Stimulated activated CD8-positive, alpha-beta memory T cell treated with anti-CD3 and anti-CD28 coated beads, Interleukin-15, amount 100 ng/mL, for 4 hours (primary cell): ENCODE measurements around the gene POLL.

Experiments used
- DNase-seq, 2 donors: peaks; one replicate each; pipeline ENCODE4 v3.0.0-alpha.2; 2020; ENCODE audit warnings: low read depth in 2 of 2

POLL gene

DNA sequence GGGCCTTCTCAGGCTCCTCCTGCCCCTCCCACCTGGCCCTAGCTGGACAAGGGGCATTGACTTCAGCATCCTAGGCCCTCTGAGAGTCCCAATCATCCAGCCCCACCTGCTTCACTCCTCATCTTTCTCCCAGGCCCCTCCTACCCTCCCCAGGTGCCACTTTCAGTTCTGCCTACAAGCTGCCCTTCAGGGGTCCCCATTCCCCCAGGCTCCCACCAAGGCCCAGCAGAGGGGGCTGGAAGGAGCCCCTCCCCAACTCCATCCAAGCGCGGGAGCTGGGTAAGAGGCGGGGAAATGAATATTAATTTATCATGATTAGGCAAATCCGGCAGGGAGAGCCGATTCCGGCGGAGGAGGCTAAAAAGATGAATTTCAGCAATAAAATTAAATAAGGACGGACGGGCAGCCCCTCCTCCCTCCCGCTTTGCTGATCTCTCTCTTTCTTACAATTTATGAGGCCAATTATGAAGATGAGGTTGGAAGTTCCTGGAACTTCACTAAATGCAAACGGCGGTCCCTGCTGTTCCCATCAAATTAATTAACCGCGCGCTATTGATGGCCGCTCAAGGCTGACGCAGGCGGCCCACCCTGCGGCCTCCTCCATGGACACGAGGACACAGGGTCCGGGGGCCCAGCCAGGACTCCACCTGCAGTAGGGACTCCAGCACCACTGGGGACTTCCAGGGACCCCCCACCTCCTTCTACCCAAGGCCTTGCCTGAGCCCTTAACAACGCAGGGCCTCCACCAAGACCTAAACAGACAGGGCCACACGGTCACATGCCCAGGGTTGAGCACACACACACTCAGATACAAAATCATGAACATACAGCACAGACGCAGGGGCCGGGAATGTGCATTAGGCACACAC lies 13.9 kb downstream of the POLL start:
- no peak for DNase-seq

DNA sequence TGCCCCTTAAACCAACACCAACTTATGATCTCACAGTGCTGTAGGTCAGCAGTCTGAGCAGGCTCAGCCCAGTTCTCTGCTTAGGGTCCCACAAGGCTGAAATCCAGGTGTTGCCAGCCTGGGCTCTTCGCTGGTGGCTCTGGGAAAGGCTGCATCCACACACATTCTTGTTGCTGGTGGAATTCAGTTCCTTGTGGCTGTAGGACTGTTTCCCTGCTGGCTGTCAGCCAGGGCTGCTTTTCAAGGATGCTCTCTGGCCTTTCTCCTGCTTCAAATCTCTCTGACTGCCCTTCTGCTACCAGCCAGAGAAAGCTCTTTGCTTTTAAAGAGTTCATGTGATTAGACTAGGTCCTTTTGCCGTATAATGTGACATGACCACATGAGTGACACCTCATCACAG lies 15.3 kb downstream of the POLL start:
- DNase-seq: no peak

DNA sequence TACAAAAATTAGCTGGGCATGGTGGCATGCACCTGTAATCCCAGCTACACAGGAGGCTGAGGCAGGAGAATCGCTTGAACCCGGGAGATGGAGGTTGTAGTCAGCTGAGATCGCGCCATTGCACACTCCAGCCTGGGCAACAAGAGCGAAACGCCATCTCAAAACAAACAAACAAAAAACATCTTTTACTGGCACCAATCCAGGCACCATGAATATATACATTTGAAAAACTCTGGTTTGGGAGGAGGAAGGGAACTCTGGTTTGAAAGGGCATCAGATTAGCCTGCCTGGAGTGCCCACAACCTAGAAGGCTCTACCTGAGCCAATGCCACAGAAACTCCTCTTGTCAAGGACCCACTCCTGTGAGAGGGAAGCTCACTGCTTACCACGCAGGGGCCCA lies 15.9 kb downstream of the POLL start:
- no peak for DNase-seq

DNA sequence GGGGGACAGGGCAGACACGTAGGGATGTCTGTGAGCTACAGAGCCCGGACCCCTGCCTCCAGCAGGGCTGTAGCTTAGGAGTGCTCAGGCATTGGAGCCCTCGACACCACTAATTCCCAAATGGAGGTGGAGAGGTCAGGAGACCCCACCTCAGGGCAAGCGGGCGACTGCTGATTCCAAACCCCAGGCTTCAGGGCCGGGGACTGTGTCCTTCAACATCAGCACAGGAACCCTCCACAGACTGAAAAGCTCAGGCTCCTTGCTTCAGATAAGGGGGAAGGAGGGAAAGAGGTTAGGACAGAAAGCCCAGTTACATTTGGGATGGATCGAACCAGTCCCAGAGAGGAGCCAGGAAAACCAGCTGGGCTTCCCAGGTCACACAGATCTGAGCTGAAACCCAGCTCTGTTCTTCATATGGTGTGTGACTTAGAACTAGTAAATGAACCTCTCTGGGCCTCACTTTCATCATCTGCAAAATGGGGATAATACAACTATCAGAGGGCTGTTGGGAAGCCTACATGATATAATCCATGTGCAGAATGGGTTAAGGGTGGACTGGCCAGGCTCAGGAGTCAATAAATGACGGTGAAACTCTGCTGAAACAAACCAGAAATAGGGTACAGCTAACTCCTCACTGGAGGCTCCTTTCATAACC lies 16.7 kb downstream of the POLL start:
- no peak for DNase-seq

DNA sequence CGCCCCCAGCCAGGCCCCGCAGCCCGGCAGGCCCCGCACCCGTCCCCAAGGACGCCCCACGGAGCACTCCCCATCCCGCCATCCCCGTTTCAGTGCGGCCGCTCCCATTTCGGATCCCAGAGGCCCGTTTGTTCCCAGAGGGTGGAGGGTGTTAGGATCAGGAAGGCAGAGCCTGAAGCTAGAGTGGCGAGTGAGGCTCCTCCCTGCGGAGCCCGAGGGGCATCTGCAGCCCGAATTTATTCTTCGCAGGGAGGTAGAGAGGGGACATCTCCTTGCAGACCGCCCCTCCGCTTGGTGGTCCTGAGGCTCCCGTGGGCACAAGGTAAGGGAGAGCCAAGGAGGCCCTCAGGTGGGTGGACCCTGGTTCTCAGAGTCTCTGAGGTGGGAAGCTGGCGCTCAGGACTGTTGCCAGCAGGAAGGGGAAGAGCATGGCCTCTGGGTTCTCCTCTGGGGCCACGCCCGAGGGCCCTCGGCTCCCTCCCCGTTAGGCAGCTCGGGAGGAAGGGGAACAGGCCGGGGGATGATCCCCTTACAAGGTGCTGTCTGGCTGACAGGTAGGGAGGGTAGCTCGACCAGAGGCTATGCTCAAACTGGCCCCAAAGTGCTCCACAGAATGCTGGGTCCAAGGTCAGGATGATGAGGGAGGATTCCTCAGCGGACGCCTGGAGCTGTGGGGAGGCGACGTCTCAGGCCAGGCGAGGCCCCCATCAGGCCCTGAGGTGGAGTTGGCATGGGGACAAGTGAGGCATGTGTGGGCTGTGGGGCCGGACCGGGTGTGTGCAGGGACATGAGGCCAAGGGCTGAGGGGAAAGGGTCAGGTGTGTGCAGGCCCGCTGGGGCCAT lies 17.4 kb downstream of the POLL start:
- no peak for DNase-seq

DNA sequence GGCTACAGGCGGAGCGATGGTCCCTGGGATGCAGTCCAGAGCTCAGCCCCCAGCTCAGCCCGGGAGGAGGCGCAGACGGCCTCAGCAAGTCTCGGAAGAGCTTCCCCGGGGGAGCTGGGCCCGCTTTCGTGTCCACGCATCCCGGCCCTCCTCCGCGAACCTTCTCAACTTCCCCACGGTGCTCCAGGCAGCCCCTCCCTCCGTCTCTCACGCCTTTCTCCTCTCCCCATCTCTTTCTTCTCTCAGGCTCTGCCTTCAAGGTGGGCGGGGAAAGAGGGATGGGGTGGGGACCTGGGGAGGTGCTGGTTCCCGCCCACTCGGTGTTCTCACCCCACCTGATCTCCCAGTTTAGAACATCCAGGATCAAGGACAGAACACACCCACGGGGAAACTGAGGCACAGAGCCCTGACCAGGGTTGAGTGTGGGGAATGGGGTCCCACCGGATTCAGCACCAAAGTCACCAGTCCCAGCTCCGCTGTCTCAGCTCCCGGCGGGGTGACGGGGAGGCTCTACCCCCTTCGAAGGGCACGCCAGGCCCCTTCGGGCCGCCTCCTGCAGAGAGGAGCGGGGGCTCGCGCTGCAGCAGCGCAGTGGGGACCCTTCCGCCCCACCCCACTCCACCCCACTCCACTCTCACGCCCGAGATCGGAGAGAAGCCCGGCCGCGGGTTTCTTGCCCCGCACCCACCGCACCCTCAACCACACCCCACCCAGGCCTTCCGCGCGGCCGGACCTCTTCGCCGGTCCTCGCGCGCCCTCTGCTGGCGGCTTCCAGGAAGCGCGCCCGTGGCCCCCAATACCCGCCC lies 18.2 kb downstream of the POLL start:
- peak; percentile 39 to 61 for DNase-seq

DNA sequence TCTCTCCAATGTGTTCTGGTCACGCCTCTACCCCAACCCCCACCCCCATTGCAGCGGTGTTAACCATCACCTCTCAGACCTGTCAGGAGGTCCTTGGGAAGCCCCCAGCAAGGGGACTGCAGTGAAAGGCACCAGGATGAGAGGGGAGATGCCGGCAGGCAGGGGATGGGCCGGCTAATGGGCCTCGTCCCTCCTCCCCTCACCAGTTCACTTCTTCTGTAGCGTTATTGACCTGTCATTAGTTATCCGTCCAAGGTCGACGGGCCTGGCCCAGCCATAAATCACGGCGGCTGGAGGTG lies 18.8 kb downstream of the POLL start:
- DNase-seq: no peak

DNA sequence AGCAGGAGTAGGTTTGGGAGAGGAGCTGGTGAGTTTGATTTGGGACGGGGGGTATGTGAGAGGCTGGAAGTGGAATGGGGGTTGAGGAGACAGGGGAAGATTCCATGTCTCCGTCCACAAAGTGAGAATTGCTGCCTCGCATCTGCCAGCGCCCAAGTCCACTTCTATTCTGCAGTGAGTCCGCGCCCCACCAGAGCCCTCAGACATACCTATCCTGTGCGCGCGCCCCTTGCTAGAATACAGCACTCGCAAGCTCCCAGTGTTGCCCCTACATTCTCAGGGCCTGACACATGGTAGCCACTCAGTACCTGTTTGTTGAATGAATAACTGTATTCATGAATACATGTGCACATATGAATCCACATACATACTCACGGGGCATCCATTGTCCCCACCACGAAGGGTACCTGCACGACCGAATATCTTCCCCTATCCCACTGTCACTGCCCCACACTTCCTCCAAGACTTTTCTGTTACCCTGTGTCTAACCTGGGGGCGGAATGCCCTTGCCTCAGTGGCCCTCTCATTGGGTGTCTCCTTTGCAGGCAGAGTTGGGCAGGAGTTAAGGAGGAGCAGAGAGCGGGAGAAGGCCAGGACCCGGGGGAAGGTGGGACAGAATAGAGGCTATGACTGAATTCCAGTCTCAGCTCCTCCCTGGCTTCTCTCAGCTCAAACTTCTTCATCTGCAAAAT lies 19.9 kb downstream of the POLL start:
- no peak for DNase-seq

DNA sequence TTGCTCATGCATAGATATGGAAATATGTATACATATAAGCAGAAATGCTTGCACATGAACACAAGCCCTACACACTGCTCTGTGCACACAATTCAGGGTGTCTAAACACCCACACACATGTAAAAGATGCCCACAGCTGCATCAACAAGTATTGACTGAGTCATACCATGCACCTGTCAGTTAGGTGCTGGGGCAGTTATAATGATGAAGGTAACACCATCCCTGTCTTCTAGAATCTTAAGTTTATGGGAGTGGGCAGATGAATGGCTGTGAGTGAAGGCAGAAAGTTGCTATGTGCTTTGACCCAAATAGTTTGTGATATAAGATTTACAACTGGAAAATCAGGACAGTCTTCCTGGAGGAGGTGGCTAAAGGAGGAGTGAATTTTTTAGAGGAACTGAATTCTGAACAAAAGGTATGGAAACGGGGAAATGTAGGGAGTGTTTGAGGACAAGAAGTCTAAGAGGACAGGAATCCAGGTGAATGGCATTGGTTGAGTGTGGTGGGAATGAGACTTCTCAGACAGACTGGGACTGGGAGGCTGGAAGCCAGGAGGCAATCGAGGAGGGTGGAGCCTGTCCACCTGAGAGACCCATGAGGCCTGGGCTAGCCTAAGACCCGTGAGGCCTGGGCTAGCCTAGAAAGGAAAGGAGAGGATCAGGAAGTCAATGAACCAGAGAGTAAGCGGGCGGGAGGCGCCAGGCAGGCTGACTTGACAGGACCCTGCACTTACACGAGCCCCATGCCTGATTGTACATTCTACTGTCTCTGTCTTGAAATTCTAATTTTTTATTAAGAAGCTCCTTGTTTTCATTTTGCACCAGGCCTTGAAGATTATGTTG lies 20.7 kb downstream of the POLL start:
- no peak for DNase-seq

DNA sequence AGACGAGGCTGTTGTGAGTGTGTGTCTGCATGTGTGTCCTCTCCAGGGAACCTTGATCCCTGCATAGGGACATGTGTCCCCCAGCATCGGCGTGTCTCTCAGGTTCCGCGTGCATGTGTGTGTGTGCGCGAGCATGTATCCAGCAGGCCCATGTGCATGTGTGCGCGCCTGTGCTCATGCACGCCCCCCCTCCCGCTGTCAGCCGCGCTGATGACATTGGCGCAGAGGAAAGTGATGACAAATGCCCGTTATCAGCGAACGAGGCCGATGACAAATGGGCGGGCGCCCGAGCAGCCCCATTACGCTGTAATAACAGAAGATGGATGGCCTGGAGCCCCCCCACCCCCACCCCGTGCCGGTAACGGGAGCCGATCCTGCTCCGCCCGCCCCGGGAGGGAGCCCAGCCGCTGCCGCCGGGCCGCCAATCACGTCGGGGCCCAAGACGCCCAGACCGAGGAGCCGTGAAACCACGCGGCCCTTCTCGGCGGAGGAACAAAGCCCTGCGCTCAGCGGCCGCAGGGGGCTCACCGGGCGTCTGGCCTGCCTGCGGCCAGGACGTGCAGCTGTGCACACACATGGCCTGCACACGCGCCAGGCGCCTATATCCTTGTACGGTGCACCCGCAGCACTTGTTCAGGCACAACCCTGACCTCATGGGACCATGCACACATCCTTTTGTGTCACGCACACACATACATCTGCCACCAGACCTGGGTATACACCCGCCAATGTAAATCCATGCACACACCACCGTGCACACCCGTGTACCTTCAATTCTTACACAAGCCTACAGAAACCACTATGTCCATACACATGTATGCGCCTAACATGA lies 21.5 kb downstream of the POLL start:
- DNase-seq: no peak

DNA sequence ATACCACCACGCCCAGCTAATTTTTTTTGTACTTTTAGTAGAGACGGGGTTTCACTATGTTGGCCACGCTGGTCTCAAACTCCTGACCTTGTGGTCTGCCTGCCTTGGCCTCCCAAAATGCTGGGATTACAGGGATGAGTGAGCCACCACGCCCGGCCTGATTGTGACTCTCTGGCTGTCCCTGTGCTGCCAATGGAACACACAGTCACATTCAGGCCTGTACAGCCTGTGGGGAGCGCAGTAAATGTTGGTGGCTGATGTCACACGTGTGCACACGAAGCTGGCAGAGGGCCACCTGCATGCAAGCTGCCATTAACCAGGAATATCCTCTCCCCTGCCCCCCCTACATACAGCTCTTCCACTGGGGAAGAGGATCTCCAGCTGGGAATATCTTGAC lies 22.1 kb downstream of the POLL start:
- no peak for DNase-seq

DNA sequence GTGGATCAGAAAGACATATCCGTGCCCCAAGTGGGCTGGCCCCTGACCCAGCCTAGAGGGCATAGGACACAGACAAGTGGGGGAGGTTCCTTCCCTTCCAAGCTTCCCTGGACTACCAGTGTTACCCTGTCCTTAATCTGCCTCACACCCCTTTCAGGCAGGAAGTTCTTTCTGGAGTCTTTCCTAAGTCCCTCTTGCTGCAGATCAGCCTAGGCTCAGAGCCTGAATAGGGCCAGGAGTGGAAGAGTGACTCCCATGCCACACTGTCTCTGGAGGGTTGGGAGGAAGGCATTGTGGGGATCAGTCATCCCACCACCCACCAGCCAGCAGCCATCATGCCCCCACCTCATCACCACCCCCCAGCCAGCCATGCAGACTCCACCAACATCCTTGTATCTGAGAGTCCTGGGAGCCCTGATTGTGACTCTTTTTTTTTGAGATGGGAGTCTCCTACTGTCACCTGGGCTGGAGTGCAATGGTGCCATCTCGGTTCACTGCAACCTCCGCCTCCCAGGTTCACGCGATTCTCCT lies 22.6 kb downstream of the POLL start:
- no peak for DNase-seq

DNA sequence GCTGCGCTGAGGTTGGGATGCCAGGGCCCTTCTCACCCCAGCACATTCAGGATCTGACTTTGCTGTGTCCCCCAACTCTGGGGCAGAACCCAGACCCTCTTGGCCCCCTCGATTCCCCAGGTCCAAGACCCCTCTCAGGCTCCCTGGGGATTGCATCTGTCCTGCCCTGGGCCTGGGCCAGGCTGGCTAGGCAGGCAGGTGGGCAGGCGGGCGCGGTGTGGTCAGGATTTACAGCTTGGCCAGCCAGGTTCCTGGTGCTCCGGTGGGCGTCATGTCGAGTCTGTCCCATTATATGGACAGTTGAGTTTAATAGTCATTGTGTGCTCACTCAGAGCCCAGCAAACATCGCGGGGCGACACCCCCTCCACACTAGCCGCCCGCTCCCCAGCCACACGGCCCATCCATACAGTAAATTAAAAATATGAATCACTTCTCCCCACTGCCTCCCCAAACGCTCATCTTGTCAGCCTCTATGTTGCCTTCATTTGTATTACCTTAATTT lies 23.5 kb downstream of the POLL start:
- no peak for DNase-seq

DNA sequence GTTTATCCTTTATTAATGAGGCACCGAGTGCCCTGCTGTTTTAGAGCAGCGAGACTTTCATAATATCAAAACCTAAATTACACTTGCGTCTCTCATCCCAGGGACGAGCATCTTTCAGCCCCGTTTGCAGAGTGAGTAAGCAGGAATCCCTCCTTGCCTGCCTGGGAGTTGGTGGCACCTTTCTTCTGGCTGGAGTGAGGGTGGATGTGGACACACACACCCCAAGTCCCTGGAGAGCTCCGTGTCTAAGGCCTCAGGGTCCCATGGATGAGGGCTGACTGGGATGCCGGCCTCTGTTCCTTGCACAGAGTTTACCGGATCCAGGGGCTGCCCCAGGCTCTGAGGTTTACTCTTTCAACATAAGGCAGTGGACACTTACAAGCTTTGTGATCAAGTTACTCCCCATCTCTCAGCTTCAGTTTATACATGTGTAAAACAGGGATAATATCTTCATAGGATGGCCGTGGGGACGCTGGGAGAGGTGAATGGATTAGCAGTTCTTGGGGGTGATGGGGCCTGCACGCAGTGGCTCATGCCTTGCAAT lies 24.5 kb downstream of the POLL start:
- no peak for DNase-seq

DNA sequence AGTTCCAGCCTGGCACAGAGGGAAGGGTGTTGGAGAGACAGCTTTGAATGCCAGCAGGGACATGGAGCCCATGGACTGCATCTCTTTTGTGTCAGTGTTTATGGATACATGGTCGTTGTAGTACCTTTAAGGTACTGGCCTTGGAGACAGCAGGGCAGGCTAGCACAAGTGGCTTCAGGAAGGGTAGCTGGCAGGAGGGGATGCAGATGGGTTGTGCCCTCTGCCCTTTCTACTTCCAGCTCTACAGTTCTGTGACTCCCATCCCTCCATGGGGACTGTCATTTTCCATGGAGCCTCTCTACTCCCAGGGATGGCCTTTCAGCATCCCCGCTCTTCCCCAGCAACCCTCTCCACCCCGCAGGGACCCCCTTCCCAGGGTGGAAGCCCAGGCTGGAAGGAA lies 25.1 kb downstream of the POLL start:
- no peak for DNase-seq

DNA sequence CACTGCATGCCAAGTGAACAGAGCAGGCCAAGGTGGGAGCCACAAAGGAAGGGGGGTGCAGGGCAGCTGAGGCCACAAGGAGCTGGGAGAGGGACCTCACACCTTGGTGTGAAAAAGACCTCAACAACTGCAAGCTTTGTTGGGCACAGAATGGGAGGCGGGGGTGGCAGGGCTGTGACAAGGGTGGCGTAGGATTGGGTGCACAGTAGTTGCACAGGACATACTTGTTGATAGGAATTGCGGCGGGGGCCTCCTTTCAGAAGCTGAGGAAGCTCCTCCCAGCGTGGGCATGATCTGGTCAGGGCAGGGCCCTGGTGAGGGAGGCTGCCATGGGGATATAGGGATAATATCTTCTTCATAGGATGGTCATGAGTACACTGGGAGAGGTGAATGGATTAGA lies 25.8 kb downstream of the POLL start:
- DNase-seq: no peak

DNA sequence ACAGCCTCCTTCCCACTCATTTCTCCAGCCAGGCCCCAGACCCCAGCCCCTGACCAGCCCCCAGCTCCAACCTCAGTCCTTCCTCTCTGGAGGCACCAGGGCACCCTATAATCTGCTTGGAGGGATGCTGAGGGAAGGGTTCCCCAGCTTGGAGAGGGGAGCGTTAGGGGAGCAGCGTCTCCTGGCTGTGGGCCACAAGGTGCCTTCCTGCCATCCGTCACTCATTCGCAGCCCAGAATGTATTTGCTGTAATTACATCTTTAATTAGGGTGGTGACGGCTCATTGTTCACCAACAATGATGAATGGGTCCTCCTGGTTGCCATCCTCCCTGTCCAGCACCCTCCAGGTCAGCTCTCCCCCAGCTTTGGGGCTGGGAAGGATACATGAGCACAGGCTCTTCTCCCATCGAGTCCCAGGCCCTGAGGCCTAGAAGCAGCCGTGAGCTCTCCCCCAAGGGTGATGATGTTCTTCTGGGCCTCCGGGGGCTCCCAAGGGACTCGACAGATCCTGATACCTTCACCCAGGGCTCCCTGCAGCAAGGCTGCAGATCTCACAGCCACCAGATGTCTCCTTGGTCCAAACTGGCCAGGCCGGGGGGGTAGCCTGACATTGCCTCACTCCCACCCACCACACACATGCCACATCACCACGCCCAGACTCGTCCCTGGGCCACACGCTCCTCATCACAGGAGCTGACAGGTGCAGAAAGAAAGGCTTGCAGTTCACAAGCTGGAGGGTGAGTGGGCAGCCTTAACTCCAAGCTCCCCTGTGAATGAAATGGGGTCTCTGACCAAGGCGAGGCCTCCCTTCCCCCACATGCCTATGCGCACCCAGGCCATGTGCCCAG lies 26.8 kb downstream of the POLL start:
- DNase-seq: no peak
